Loucy (cell line): ENCODE data around the gene CHN1.

Experiments
- H2AFZ ChIP-seq: fragments of 200-600 bp; sonication (generic); 2 replicates; pipeline ENCODE4 v1.6.0; 2016; ENCODE audit warnings: antibody characterized with exemption, mild to moderate bottlenecking, low read length, moderate library complexity
- H3F3A ChIP-seq: fragments of 200-600 bp; 2 replicates; pipeline ENCODE4 v1.6.0; 2016; ENCODE audit warnings: antibody characterized with exemption, low read depth, mild to moderate bottlenecking
- H3K27me3 ChIP-seq: fragments of 200-600 bp; sonication (generic); 2 replicates; pipeline ENCODE4 v1.6.1; 2014; ENCODE audit warnings: low read length, mild to moderate bottlenecking; ENCODE audit not compliant: insufficient read depth, poor library complexity, severe bottlenecking
- H3K36me3 ChIP-seq: fragments of 200-600 bp; sonication (generic); 2 replicates; pipeline ENCODE4 v1.6.1; 2016; ENCODE audit warnings: low read length; ENCODE audit not compliant: insufficient read depth
- H3K4me1 ChIP-seq: fragments of 200-600 bp; sonication (generic); 2 replicates; pipeline ENCODE4 v1.5.1; 2014; ENCODE audit warnings: low read length, mild to moderate bottlenecking; ENCODE audit not compliant: insufficient read depth, poor library complexity, severe bottlenecking
- H3K4me2 ChIP-seq: fragments of 200-600 bp; sonication (generic); 2 replicates; pipeline ENCODE4 v1.6.0; 2014; ENCODE audit warnings: antibody characterized with exemption, low read length, low read depth, mild to moderate bottlenecking; ENCODE audit not compliant: poor library complexity, severe bottlenecking
- H3K4me3 ChIP-seq: fragments of 200-600 bp; sonication (generic); 2 replicates; pipeline ENCODE4 v1.5.1; 2014; ENCODE audit warnings: low read length, mild to moderate bottlenecking, mixed read lengths; ENCODE audit not compliant: poor library complexity, severe bottlenecking
- H3K79me2 ChIP-seq: fragments of 200-600 bp; sonication (generic); 2 replicates; pipeline ENCODE4 v1.6.1; 2014; ENCODE audit warnings: low read length; ENCODE audit not compliant: insufficient read depth
- H3K9ac ChIP-seq: fragments of 200-600 bp; sonication (generic); 2 replicates; pipeline ENCODE4 v1.6.0; 2014; ENCODE audit warnings: mild to moderate bottlenecking, low read depth, low read length, moderate library complexity; ENCODE audit not compliant: poor library complexity, severe bottlenecking
- H3K9me2 ChIP-seq: fragments of 200-600 bp; sonication (generic); replicated peaks from 2 replicates; pipeline ENCODE4 v1.6.1; 2016; ENCODE audit warnings: low read depth, low read length, mixed read lengths
- H3K9me3 ChIP-seq: fragments of 200-600 bp; sonication (generic); 2 replicates; pipeline ENCODE4 v1.6.1; 2014; ENCODE audit warnings: mild to moderate bottlenecking, antibody characterized with exemption, low read length, low read depth; ENCODE audit not compliant: insufficient read depth
- H4K20me1 ChIP-seq: fragments of 200-600 bp; sonication (generic); 2 replicates; pipeline ENCODE4 v1.6.0; 2014; ENCODE audit warnings: antibody characterized with exemption, low read length, mild to moderate bottlenecking; ENCODE audit not compliant: insufficient read depth, poor library complexity, severe bottlenecking
- EZH2phosphoT487 ChIP-seq: fragments of 200-600 bp; IDR thresholded peaks from 2 replicates; pipeline ENCODE4 v1.6.1; 2018; ENCODE audit warnings: antibody characterized with exemption, mild to moderate bottlenecking, moderate library complexity, borderline replicate concordance
- TF ChIP-seq, protein P1 (sequence below): fragments of 200-600 bp; sonication (generic); conservative IDR thresholded peaks from 2 replicates; pipeline ENCODE4 v1.5.1; 2014; ENCODE audit warnings: mild to moderate bottlenecking, antibody characterized with exemption, low read length

CHN1 gene

DNA sequence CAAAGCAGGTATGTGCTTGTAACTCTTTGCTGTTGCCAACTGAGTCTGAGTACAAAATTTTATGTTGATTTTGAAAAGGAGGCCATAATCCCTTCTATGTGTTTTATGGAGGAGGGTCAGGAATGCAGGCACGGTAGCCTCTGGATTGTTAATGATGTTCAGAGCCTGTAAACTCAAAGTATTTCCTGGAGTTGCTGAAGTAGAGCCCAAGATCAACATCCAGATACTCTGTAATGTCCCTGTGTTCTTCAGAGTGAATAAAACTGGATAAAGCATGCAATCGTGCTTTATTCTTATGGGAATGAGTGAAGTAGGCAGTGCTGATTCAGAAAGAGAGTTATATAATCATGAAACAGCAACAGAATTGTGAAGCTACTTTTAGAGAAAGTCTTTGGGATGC is 179.1 kb downstream of the CHN1 start:
- H3K9ac ChIP-seq = no peak overlapping the region
- TF ChIP-seq EZH2phosphoT487 = no peak
- TF ChIP-seq, protein P1, sequence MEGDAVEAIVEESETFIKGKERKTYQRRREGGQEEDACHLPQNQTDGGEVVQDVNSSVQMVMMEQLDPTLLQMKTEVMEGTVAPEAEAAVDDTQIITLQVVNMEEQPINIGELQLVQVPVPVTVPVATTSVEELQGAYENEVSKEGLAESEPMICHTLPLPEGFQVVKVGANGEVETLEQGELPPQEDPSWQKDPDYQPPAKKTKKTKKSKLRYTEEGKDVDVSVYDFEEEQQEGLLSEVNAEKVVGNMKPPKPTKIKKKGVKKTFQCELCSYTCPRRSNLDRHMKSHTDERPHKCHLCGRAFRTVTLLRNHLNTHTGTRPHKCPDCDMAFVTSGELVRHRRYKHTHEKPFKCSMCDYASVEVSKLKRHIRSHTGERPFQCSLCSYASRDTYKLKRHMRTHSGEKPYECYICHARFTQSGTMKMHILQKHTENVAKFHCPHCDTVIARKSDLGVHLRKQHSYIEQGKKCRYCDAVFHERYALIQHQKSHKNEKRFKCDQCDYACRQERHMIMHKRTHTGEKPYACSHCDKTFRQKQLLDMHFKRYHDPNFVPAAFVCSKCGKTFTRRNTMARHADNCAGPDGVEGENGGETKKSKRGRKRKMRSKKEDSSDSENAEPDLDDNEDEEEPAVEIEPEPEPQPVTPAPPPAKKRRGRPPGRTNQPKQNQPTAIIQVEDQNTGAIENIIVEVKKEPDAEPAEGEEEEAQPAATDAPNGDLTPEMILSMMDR = no peak
- no peak overlapping the region for H3K4me2 ChIP-seq
- no peaks in the 10 kb centered on the region for H3K9me3 ChIP-seq
- no peaks in the 10 kb centered on the region for H3K79me2 ChIP-seq
- no peaks in the 10 kb centered on the region for H4K20me1 ChIP-seq
- no peaks in the 10 kb centered on the region for H3K4me1 ChIP-seq
- no peak overlapping the region for H3K4me3 ChIP-seq
- H3K36me3 ChIP-seq = no peaks in the 10 kb centered on the region
- no peaks in the 10 kb centered on the region for H3K27me3 ChIP-seq
- no peak overlapping the region for H2AFZ ChIP-seq
- H3K9me2 ChIP-seq = no peaks in the 10 kb centered on the region
- H3F3A ChIP-seq = no peaks in the 10 kb centered on the region

DNA sequence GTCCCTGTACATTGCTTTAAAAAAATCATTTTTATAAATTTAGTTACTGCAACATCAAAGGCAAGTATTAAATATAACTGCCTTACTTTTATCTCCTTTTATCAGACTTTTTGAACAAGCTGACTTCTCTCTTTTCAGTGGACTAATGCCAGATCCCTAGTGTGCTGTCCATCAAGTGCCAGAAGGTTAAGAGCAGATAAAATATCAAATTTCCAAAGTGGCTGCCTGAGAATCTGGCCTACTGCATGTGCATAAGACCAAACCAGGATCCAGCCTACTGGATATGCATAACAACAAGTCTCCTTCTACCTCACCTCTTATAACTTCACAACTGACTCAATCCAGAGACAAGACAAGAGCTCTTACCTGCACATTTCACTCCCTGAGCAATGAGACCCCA is 181.1 kb downstream of the CHN1 start:
- no peaks in the 10 kb centered on the region for H3K4me1 ChIP-seq
- no peaks in the 10 kb centered on the region for H3K79me2 ChIP-seq
- no peaks in the 10 kb centered on the region for H4K20me1 ChIP-seq
- H2AFZ ChIP-seq = no peak overlapping the region
- no peak overlapping the region for H3K4me2 ChIP-seq
- H3K9me3 ChIP-seq = no peaks in the 10 kb centered on the region
- H3K9me2 ChIP-seq = no peaks in the 10 kb centered on the region
- no peak overlapping the region for H3K9ac ChIP-seq
- no peaks in the 10 kb centered on the region for H3K36me3 ChIP-seq
- no peak for TF ChIP-seq EZH2phosphoT487
- TF ChIP-seq, protein P1 = no peak
- no peaks in the 10 kb centered on the region for H3K27me3 ChIP-seq
- H3F3A ChIP-seq = no peaks in the 10 kb centered on the region
- no peak overlapping the region for H3K4me3 ChIP-seq

DNA sequence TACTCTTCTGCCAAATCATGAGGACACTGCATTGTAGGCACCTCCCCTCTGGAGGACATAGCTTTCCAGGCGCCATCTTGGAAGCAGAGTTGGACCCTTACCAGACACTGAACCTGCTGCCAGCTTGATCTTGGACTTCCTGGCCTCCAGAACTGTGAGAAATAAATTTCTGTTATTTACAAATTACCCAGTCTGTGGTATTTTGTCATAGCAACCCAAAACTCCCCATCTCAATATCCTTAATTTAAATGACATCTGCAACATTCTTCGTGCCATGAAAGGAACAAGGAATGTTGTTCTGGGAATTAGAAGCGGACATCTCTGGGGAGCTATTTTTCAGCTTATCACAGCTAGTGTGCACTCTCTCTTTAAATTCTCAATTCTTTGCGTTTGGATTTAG is 183.6 kb downstream of the CHN1 start:
- H3K4me1 ChIP-seq = no peaks in the 10 kb centered on the region
- H2AFZ ChIP-seq = no peak overlapping the region
- H3K4me2 ChIP-seq = no peak overlapping the region
- H3K27me3 ChIP-seq = no peaks in the 10 kb centered on the region
- no peaks in the 10 kb centered on the region for H3K79me2 ChIP-seq
- no peaks in the 10 kb centered on the region for H3K9me2 ChIP-seq
- H3K9me3 ChIP-seq = no peaks in the 10 kb centered on the region
- H4K20me1 ChIP-seq = no peaks in the 10 kb centered on the region
- TF ChIP-seq EZH2phosphoT487 = no peak
- TF ChIP-seq, protein P1 = no peak
- H3K4me3 ChIP-seq = no peak overlapping the region
- H3F3A ChIP-seq = no peaks in the 10 kb centered on the region
- H3K9ac ChIP-seq = no peak overlapping the region
- H3K36me3 ChIP-seq = no peaks in the 10 kb centered on the region
